Hepatocyte (in vitro differentiated cells): ENCODE measurements around the gene TMEM89.

Experiments used
- CTCF ChIP-seq: fragments of 200-600 bp; sonication (generic); IDR thresholded peaks from 2 replicates; pipeline ENCODE4 v1.5.1; 2016; ENCODE audit warnings: antibody characterized with exemption, mild to moderate bottlenecking; ENCODE audit not compliant: poor library complexity
- EZH2 ChIP-seq: fragments of 200-600 bp; sonication (generic); IDR thresholded peaks from 2 replicates; pipeline ENCODE4 v1.6.1; 2016; ENCODE audit warnings: antibody characterized with exemption, mild to moderate bottlenecking, borderline replicate concordance
- EZH2phosphoT487 ChIP-seq: fragments of 200-600 bp; sonication (generic); IDR thresholded peaks from one replicate; pipeline ENCODE4 v1.6.1; 2018; ENCODE audit warnings: antibody characterized with exemption, mild to moderate bottlenecking, low read depth, moderate library complexity; ENCODE audit not compliant: unreplicated experiment, severe bottlenecking

GRCh38 chr3:48601622-48601994 is 20.0 kb downstream of the TMEM89 start:
- TF ChIP-seq CTCF (no peak), EZH2 (no peak), EZH2phosphoT487 (no peak)
